GM19438 (cell line): ENCODE results near the gene MAGI2.

Experiments used
- ATAC-seq: cut with Tn5 transposase; IDR thresholded peaks from one replicate; pipeline ENCODE4 v1.9.1; 2021; ENCODE audit warnings: low read depth; ENCODE audit not compliant: unreplicated experiment

The MAGI2 gene

DNA sequence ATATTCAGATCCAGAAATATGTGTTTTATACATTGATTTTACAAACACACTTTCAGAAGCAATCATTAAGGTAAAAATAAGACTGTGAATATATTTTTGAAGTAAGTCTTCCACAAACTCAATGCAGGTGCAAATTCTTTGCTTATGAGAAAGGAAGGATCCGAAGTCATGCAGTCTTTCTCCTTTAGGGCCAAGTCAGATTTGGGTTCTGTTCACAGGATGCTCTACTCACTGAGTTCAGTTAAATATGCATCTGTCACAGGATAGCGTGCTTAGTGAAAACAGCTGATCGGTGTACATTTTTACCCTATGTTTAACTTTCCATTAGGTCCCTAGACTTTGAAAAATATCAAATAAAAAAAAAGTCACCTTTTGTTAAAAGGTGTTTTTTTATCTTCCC, 1046.4 kb downstream of the MAGI2 start:
- ATAC-seq: no peak

DNA sequence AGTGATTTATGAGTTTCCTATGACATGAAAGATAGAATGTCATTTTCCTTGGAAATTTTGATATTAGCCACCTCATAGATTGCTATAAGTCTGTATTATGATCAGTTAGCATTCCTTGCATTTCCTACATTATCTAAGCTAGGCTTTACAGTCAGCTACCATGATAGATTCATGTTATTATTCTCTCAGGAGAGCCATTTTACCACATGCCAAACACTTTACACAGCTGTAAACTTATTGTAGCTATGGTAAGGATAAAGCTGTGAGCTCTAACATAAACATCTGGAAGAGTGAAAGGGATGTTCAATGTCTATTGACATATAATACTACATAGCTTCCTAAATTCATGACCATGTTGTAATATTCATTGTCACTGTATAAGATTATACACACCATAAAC, 1046.9 kb downstream of the MAGI2 start:
- ATAC-seq: no peak

DNA sequence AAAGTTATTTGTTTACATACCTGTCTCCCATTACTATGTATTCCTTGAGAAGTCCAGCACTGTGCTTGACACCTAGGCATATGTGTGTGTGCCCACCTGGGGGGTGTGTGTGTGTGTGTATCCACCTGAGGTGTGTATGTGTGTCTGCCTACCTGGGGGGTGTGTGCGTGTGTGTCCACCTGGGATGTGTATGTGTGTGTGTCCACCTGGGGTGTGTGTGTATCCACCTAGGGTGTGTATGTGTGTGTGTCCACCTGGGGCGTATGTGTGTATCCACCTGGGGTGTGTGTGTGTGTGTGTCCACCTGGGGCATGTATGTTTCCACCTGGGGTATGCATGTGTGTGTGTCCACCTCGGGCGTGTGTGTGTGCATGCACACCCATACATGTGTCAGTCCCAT, 1051.4 kb downstream of the MAGI2 start:
- no peak for ATAC-seq

DNA sequence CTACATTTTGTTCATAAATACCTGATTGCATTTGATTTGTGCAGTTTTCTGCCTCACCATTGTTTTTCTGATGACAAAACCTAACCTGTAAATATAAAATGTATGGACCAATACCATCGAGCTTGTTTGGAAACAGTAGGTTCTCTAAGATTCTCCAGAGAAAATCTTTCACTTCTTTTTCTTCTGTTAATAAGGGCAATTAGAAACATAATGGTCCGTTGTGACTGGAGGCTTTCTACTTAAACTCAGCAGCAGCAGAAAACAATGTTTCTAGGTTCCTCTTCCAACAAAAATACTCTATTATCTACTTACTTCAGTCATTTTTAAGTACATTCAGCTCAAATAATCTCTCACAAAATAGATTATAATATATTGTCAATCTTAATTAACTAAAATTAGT, 1053.4 kb downstream of the MAGI2 start:
- ATAC-seq: no peak

DNA sequence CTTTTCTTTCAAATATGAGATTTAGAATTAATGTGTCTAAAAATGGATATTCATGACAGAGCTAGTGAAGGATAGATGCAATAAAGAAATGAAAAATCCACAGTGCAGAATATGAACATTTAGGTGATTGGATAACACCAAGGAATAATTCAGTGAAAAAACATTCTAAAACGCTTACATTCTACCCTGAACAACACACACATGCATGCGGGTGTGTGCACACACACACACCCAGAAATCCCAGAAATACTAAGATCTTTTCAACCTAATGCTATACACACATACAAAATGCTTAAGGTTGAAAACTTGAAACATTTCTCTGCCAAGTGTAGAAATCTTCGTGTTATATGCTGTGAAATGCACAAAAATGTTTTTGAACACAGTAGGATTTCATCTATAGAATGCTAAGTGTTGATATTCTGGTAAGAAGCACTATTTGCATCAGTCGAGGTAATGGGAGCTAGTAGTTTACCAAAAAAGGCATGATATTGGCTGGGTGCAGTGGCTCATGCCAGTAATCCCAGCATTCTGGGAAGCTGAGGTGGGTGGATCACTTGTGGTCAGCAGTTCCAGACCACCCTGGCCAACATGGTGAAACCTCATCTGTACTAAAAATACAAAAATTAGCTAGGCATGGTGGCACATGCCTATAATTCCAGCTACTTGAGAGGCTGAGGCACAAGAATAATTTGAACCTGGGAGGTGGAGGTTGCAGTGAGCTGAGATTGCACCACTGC, 1054.3 kb downstream of the MAGI2 start:
- no peak for ATAC-seq

DNA sequence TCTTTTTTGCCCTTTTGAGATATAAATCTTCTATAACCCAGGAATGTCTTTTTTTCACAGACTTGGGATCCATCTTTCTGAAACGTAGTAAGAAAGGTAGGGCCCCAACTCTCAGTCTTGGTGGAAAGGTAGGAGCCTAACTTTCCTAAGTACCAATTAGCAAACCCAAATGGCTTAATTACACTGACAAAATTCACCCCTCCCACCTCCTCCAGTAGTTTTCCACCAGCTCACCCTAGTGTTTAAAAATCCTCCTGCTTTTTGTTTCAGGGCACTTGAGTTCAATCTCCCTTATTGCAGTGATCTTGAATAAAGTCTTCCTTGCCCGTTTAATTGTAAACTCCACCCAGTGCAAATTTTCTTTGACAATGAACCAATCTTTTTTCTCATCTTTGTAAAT, 1054.9 kb downstream of the MAGI2 start:
- no peak for ATAC-seq

DNA sequence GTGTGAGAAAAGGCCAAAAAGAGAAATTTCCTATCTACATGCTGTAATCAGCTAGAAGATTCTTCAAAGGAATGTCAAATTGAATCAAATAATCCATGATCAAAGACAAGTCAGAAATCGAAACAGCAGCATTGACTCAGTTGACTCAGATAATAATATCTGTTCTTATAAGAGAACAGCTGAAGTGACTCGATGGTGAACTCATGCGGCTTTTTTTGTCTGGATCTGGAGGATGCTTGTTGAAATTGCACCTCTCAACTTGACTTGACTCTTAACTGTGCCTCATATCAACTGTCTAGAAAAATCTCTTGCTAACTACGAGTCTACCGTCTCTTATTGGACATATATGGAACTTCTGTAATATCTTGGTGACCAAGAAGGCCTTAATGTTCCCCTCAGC, 1055.4 kb downstream of the MAGI2 start:
- ATAC-seq: no peak

DNA sequence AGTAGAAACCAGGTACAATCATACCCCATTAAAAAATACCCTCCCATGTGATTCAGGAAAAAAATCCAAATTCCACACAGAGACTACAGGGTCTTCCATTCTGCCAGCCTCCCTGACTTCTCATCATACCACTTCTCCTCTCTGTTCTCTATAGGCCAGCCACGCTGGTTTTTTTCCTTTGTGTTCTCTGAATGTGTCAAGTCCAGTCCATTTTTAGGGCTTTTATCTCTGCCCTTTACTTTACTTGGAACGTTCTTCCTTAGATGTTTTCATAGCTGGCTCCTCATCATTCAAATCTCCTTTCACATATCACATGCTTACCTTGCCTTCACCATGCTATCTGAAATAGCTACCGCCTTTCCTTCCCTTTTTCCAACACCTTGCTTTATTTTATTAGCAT, 1057.3 kb downstream of the MAGI2 start:
- no peak for ATAC-seq

DNA sequence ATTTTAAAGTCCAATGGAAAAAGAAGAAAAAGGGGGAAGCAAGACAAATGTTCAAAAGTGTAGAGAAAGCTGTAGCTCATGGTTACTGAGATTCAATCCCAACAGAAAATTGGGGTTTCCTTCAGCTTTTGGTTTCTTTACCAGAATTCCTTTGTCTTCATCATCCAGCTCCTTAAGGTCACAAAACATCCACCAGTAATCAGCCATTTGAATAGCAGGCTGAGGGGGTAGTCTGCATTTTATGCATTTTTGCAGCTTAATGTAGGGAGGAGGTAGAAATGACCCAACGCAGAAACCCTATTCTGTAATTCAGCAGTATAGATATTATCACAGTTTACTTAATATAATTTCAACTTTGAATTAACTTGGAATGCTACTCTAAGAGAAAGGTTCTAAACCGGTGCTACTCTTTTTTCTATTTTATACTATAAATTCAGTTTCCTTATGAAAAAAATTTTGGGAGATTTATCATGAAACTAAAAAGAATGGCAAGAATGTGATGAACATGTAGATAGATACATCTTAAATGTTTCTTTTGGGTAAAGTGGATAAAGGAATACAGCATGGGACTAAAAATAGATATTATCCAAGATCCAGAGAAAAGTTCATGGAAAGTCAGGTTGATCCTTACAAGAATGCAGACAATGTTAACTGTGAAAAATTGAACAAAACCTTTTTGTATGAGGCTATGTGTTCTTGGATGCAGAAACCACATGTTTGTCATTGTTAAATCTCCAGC, 1058.0 kb downstream of the MAGI2 start:
- no peak for ATAC-seq

DNA sequence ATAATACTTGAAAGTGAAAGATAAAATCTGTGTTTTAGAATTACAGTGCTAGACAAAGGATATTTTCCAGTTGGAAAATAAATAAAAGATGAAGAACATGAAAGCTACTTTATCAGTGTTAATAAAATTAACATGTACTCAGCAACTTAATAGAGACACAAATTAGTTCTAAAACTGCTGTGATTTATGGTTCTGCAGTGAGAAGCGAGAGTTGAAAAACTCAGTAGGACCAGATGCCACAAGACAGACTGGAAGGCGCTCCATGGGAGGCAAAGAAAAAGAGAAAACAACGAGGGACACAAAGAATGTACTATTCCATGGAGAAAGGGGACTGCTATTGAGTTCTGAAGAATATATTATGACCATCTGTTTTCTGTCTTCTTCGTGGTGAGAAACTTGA, 1064.4 kb downstream of the MAGI2 start:
- no peak for ATAC-seq

DNA sequence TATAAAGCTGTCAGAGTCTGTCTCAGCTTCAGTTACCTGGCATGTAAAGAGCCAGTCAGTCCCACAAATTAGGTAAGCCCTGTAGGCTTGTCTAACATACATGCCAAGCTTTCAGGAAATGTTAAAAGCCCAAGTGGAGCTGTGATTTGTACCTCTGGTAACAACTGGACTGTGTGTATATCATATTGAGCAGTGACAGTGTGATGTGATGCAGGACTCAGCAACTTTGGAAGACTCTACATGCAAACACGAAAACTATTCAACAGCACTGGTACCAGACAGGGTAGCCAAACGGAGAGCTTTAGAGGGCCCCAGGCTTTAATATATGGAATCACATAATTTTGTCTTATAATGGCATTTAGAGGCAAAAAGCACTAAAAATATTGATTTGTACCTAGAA, 1066.9 kb downstream of the MAGI2 start:
- ATAC-seq: no peak

DNA sequence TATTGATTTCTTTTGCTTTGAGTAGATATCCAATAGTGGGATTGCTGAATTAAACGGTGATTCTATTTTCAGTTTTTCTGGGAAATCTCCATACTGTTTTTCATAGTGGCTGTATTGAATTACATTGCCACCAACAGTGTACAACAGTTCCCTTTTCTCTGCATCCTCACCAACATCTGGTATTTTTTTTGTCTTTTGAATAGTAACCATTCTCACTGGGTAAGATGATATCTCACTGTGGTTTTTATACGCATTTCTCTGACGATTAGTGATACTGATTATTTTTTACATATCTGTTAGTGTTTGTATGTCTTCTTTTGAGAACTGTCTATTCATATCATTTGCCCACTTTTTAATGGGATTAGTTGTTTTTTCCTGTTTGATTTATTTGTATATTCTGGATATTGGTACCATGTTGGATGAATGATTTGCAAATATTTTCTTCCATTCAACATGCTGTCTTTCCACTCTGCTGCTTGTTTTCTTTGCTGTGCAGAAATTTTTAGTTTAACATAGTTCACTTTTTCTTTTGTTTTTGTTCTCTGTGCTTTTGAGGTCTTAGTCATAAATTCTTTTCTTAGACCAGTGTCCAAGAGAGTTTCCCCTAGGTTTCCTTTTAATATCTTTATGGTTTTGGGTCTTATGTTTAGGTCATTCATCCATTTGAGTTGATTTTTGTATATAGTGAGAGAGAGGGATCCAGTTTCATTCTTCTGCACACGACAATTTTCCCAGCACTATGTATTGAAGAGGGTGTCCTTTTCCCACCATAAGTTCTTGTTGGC, 1070.2 kb downstream of the MAGI2 start:
- no peak for ATAC-seq

DNA sequence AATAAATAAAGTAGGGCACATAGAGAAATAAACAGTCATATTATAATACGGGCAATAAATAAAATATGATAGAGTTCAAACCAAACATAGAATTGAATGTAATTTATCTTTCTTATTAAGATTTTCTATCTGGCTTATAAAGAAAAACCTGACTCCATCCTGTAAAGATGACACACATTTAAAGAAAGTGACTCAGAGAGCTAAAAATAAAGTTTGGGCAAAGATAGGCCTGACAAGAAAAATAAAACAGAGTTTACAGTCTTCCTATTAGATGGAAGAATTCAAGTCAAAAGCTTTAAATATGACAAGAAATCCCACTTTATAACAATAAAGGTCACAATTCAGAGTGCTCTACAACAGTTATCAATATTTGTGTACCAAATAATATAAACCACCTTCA, 1074.3 kb downstream of the MAGI2 start:
- no peak for ATAC-seq

DNA sequence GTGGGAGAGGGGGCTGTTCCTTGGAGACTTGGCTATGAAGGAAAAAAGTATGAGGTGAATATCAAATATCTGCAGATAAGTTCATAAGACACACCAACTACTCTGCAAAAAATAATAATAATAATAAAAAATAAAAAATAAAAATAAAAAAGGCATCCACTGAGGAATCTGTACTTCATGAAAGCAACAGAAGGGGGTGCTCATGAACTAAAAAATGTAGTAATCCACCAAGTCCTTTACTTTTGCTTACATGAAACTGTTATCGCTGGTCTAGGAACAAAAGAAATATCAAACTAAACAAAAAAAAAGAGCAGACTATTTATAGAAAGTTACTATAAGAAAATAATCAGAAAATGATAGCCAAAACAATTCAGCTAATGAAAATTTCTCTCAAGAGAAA, 1075.9 kb downstream of the MAGI2 start:
- no peak for ATAC-seq

DNA sequence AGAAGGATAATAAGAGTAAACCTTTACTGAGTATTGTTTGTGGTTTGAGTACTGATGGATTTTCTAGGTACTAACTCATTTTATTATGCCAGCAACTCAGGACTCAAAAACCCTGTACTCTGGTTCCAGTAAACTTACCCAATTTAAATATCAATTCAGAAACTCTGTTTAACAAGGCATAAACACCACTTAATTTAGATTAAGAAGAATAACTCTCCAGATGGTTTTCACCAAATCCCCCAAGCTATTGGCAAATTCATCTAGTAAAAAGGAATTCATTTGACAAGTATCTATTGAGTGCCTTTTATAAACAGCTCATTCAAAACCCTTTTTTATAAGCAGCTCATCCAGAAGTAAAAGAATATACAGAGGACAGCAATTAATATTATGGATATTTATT, 1082.5 kb downstream of the MAGI2 start:
- ATAC-seq: no peak

DNA sequence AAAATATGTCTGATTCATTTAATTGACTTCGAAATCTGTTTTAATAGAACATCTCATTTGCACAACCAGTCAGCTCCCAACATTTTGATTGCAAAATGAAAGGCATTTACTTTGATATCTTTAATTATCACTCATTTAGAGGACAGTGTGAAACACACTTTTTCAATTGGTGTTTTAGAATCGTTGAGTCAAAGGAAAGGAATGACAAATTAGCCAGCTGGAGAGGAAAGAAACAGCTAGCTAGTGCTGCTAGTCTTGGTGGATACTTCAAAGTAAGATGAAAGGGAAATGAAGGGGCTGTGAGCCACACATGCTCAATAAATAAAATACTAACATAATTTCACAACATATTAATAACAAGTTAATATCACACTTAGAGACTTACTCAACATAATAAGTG, 1084.7 kb downstream of the MAGI2 start:
- no peak for ATAC-seq

DNA sequence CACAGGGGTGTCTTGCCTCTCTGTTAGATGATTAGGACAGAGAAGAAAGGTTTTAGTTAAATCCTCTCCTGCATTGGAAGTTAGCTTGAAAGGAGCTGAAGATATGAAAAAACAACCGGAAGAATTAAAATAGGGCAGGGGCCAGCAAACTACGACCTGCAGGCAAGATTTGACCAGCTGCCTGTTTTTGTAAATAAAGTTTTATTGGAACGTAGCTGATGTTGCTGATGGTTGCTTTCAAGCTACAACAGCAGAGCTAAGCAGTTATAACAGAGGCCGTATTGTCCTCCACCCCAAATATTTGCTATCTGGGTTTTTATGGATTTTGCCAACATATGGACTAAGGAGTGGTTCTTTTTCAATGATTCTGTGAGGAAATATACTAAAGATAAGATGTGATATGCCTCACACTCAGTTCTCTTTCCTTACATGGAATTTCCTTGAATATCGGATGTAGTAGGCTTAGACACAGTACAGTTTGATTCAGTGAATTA, 1086.1 kb downstream of the MAGI2 start:
- no peak for ATAC-seq

DNA sequence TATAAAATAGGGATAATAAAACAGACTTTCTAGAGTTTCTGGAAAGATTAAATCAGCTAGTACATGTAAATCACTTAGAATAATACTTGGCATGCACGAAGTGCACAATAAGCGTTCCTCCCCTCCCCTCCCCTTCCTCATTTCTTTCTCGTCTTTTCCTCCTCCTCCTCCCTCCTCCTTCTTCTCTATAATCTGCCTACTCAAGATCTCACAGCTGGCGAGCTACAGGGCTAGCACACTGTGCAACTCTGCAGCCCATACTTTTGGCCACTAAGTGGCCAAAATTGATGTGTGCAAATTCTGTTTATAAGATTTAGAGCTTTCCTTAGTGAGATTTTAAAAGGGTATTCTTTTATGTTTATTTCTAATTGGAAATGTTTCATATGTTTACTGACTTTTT, 1089.6 kb downstream of the MAGI2 start:
- ATAC-seq: no peak

DNA sequence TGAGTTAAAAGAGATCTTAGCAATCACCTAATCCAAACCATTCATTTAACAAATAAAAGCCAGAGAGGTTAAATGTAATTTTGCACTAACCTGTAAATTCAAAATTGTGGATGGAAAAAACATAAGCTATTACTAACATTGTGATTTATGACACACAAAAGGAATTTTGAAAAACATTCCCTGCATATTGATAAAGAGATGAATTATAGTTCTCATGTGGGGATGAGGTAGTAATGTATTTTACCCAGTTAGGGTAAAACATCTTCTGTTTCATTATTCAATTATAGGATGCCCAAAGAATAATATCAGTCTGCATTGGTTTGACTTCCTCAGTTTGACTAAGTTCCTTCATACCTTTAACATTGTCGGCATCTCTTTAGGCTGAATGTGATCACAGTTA, 1093.6 kb downstream of the MAGI2 start:
- ATAC-seq: no peak

DNA sequence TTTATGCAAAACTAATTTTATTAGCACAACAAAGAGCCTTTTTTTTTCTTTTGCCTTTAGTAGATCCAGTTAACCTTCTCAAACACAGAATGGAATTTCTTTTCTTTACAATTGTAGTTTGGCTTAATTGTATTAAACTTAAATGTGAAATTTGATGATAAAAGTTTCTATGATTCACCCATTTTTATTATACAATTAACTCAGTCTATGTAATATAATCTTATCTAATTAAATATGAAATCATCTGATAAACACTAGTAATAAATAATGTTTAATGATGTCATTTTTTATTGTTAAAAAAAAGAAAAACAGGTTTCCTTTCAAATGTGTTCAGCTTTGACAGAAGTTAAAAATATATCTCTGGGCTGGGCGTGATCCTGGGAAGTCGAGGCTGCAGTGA, 1095.8 kb downstream of the MAGI2 start:
- ATAC-seq: no peak

DNA sequence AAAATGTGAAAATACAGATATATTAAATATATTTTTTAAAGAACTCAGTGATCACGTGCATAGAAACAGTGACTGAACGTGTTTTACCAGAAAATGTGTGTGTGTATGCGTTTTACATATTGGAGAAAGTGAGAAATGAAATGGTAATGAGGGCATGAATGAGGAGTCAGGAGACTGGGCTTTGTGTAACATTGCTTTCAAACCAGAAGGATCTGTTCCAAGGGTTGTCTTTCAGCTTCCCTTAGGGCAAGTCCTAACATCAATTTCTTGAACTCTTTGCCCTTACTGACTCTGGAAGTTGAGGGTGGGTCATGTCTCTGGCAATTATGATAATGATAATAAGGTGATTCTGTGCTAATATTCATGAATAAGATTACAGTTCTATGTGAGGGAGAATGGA, 1097.6 kb downstream of the MAGI2 start:
- no peak for ATAC-seq
